WTC11 (cell line): Measurements from ENCODE around the gene MOGAT1.
"Not testable (repeated sequence)": the region's sequence is repeated elsewhere in the genome, so short reads cannot be mapped to it uniquely, and the experiment has no call there.

ENCODE experiments used
- ATF2 ChIP-seq: sonication (generic); formaldehyde crosslinking; IDR thresholded peaks from 2 replicates; pipeline ENCODE4 v1.8.1; 2022; ENCODE audit warnings: low read depth, missing genetic modification reagents, borderline replicate concordance
- FOXJ3 ChIP-seq: sonication (generic); formaldehyde crosslinking; IDR thresholded peaks from 2 replicates; pipeline ENCODE4 v1.9.0; 2021; ENCODE audit warnings: missing genetic modification reagents, mild to moderate bottlenecking, borderline replicate concordance
- GTF2I ChIP-seq: fragments of 250-450 bp; sonication (Bioruptor Pico); conservative IDR thresholded peaks from 2 replicates; pipeline ENCODE4 v1.4.0; 2021; ENCODE audit warnings: mild to moderate bottlenecking
- JUN ChIP-seq: sonication (generic); formaldehyde crosslinking; IDR thresholded peaks from 2 replicates; pipeline ENCODE4 v1.8.0; 2023; ENCODE audit warnings: mild to moderate bottlenecking, missing genetic modification reagents
- MLX ChIP-seq: sonication (generic); formaldehyde crosslinking; IDR thresholded peaks from 2 replicates; pipeline ENCODE4 v1.8.1; 2023; ENCODE audit warnings: mild to moderate bottlenecking, missing genetic modification reagents, moderate library complexity
- NFE2L1 ChIP-seq: sonication (generic); formaldehyde crosslinking; IDR thresholded peaks from 2 replicates; pipeline ENCODE4 v1.8.1; 2023; ENCODE audit warnings: missing genetic modification reagents
- TF ChIP-seq, protein P1 (sequence below): fragments of 200-600 bp; IDR thresholded peaks from 2 replicates; pipeline ENCODE4 v1.8.0; 2022; ENCODE audit warnings: antibody characterized with exemption
- TF ChIP-seq, protein P2 (sequence below): sonication (generic); formaldehyde crosslinking; IDR thresholded peaks from 2 replicates; pipeline ENCODE4 v1.8.1; 2022; ENCODE audit warnings: low read depth, mild to moderate bottlenecking, moderate library complexity, missing genetic modification reagents, borderline replicate concordance
- TF ChIP-seq, protein P3 (sequence below): sonication (generic); formaldehyde crosslinking; IDR thresholded peaks from 2 replicates; pipeline ENCODE4 v1.8.1; 2023; ENCODE audit warnings: mild to moderate bottlenecking, missing genetic modification reagents

DNA sequence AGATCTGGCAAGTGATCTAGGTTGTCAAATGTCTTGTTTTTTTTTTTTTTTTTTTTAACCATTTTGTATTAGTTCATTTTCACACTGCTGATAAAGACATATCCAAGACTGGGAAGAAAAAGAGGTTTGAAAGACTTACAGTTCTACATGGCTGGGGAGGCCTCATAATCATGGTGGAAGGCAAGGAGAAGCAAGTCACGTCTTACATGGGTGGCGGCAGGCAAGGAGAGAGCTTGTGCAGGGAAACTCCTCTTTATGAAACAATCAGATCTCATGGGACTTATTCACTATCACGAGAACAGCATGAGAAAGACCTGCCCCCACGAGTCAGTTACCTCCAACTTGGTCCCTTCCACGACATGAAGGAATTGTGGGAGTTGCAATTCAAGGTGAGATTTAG, 22.0 kb downstream of the MOGAT1 start:
- not testable (repeated sequence) for TF ChIP-seq GTF2I (CRISPR knock-in tag); JUN (CRISPR knock-in tag); MLX (CRISPR knock-in tag); NFE2L1; ATF2 (CRISPR knock-in tag); FOXJ3 (CRISPR knock-in tag)
- TF ChIP-seq, protein P1, sequence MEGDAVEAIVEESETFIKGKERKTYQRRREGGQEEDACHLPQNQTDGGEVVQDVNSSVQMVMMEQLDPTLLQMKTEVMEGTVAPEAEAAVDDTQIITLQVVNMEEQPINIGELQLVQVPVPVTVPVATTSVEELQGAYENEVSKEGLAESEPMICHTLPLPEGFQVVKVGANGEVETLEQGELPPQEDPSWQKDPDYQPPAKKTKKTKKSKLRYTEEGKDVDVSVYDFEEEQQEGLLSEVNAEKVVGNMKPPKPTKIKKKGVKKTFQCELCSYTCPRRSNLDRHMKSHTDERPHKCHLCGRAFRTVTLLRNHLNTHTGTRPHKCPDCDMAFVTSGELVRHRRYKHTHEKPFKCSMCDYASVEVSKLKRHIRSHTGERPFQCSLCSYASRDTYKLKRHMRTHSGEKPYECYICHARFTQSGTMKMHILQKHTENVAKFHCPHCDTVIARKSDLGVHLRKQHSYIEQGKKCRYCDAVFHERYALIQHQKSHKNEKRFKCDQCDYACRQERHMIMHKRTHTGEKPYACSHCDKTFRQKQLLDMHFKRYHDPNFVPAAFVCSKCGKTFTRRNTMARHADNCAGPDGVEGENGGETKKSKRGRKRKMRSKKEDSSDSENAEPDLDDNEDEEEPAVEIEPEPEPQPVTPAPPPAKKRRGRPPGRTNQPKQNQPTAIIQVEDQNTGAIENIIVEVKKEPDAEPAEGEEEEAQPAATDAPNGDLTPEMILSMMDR, result not testable (repeated sequence)
- TF ChIP-seq, protein P2, sequence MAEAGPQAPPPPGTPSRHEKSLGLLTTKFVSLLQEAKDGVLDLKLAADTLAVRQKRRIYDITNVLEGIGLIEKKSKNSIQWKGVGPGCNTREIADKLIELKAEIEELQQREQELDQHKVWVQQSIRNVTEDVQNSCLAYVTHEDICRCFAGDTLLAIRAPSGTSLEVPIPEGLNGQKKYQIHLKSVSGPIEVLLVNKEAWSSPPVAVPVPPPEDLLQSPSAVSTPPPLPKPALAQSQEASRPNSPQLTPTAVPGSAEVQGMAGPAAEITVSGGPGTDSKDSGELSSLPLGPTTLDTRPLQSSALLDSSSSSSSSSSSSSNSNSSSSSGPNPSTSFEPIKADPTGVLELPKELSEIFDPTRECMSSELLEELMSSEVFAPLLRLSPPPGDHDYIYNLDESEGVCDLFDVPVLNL (CRISPR knock-in tag), result not testable (repeated sequence)
- TF ChIP-seq, protein P3, sequence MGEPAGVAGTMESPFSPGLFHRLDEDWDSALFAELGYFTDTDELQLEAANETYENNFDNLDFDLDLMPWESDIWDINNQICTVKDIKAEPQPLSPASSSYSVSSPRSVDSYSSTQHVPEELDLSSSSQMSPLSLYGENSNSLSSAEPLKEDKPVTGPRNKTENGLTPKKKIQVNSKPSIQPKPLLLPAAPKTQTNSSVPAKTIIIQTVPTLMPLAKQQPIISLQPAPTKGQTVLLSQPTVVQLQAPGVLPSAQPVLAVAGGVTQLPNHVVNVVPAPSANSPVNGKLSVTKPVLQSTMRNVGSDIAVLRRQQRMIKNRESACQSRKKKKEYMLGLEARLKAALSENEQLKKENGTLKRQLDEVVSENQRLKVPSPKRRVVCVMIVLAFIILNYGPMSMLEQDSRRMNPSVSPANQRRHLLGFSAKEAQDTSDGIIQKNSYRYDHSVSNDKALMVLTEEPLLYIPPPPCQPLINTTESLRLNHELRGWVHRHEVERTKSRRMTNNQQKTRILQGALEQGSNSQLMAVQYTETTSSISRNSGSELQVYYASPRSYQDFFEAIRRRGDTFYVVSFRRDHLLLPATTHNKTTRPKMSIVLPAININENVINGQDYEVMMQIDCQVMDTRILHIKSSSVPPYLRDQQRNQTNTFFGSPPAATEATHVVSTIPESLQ (CRISPR knock-in tag), result not testable (repeated sequence)
